Stimulated activated CD4-positive, alpha-beta T cell treated with anti-CD3 and anti-CD28 coated beads, Interleukin-1b, Interleukin-23, amount 100 ng/mL, for 24 hours (primary cell): ENCODE measurements around the gene DCLRE1C.
"Not testable (repeated sequence)": the region's sequence is repeated elsewhere in the genome, so short reads cannot be mapped to it uniquely, and the experiment has no call there.

Experiments used
- DNase-seq, 4 experiments: peaks; one replicate each; pipeline ENCODE4 v3.0.0-alpha.2; 2020; ENCODE audit warnings: low read depth in 4 of 4, low spot score in 1 of 4

DCLRE1C gene

GRCh38 chr10:14945108-14945507 is 8.8 kb downstream of the DCLRE1C start:
- no peak for DNase-seq

DNA sequence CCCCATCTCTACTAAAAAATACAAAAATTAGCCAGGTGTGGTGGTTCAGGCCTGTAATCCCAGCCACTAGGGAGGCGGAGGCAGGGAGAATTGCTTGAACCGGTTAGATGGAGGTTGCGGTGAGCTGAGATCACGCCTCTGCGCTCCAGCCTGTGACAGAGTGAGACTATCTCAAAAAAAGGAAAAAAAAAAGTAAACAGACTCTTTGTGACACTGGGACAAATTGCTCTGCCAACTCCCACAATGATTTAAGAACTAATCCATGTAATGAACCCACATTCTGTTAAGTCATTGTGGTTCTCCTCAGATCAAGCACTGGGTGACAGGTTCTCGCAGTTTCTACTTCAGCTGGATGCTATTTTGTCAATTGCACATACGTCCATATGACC is 11.0 kb downstream of the DCLRE1C start:
- DNase-seq = not testable (repeated sequence)

- DNase-seq = not testable (repeated sequence)
These were observed 11.5 kb downstream of the DCLRE1C start for GRCh38 chr10:14942147-14942949.

- DNase-seq = not testable (repeated sequence)
These were observed 14.9 kb downstream of the DCLRE1C start for GRCh38 chr10:14938971-14939370.

GRCh38 chr10:14936584-14936983 is 17.3 kb downstream of the DCLRE1C start:
- DNase-seq = no peak

DNA sequence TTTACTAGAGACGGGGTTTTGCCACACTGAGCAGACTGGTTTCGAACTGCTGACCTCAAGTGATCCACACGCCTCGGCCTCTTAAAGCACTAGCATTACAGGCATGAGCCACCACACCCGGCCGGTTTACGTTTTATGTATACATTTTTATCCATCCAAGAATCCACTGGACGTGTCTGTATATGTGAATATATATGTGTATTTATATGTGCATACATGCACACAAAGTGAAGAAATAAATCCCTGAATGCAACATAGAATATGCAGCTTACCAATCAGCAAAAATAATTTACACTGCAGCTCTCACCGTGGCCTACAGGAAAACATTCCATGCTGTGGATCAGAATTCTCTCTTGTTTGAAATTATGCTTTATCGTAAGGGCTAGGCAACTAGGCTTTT is 23.3 kb downstream of the DCLRE1C start:
- no peak for DNase-seq

DNA sequence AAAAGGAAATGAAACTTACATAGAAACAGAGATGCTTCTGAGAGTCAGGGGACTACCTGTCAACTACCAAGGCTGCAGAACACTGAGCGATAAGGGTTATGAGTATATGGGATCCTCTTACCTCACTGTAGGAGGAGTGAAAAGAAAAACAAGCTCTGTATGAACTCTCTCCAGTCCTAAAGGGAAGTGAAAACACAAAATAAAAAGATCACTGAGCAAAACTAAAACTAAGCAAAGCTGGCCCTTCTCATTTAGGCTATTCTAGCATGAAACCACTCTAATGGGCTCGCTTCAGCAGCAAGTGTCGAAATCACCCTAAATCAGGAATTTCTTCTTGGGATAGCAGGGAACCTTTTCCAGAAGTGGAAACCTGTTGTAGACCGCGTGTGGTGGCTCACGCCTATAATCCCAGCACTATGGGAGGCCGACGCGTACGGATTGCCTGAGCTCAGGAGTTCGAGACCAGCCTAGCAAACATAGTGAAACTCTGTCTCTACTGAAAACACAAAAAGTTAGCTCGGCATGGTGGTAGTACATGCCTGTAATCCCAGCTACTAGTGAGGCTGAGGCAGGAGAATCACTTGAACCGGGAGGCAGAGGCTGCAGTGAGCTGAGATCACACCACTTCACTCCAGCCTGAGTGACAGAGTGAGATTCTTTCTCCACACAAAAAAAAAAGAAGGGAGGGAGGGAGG is 27.0 kb downstream of the DCLRE1C start:
- no peak for DNase-seq

DNA sequence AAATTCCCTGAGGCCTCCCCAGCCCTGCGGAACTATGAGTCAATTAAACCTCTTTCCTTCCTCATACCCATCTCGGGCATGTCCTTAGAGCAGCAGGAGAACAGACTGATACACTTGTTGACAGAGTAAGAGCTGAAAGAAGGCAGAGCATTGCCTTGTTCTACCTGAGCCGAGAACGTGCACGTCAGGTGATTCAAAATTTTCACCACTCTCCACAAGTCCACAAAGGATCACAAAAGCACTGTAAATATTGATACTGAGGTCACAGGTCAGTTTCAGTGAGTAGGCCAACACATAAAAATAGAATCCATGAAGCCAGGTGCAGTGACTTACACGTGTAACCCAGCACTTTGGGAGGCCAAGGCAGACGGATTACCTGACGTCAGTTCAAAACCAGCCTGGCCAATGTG is 27.8 kb downstream of the DCLRE1C start:
- no peak for DNase-seq

DNA sequence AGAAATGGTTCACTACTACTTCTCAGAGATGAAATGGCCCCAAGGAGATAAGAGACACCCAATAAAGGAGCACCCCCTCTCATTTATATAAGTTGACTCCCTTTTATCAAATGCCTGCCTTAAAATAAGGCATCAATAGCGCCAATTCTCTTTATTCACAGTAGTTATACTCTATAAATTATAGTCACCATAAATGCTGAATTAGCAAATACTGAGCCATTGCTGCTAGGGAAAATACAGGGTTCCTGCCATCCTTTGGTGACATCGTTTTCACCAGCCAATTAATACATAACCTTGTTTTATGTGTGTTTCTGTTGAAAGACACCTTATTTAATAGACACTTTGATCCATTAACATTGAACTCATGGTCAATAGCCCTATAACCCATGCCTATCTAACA is 28.6 kb downstream of the DCLRE1C start:
- no peak for DNase-seq

DNA sequence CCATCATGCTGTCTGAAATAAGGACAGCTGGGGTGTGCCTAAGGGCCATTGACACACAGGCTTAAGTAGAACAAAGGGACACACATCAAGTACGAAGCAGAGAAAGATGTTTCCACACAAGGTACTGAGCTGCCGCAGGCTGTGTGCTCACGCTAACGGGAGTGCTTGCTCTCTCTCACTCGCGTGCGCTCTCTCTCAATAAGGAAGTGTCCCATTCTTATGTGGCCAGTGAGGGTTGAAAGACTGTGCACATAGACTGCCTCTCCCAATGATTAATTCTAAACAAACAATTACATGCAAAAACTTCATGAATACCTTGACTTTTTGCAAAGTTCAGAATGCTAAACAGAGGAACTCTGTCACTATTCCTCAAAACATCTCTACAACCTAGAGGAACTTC is 29.9 kb downstream of the DCLRE1C start:
- DNase-seq = no peak

DNA sequence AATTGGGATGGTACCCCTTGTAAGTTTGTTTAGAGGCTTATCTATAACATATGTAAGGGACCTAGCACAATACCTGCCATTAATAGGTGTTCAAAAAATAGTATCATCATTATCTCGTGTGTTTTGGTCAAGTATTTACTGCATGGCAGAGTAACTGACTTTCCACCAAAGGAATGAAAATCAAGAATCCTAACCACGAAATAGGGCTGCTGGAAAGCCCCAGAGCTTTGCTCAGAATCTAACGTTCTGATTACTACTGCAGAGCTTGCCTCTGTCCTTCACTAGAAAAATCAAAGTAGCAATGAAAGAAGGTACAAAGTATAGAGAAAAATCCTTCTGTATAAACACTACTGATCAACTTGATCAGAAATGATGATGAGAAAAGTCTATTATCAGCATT is 34.9 kb downstream of the DCLRE1C start:
- DNase-seq = no peak

- DNase-seq = no peak
These were observed 36.1 kb downstream of the DCLRE1C start for GRCh38 chr10:14917827-14918226.

- DNase-seq = no peak
These were observed 37.3 kb downstream of the DCLRE1C start for GRCh38 chr10:14916600-14916999.

GRCh38 chr10:14911801-14912200 is 42.1 kb downstream of the DCLRE1C start:
- no peak for DNase-seq

DNA sequence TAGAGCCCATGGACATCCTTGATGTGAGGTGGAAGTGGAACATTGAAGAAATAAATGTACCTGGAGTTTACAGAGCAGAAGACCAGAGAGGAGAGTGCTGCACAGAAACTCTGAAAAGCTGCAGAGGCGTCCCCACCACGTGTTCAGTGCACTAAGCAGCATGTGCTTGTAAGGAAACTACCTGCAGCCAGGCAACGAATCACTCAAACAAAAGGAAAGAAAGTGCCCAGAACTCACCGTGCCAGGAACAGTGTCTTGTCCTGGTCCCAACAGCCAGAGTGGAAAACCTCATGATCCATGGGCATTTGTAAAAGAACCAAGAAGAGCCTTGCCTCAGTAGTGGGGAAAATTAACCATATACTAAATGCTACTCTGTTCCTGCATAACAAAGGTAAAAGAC is 42.9 kb downstream of the DCLRE1C start:
- DNase-seq = no peak

- DNase-seq = no peak
These were observed 44.8 kb downstream of the DCLRE1C start for GRCh38 chr10:14909101-14909500.

GRCh38 chr10:14907591-14907990 is 46.3 kb downstream of the DCLRE1C start:
- not testable (repeated sequence) for DNase-seq

GRCh38 chr10:14906765-14907164 is 47.1 kb downstream of the DCLRE1C start:
- DNase-seq = no peak

DNA sequence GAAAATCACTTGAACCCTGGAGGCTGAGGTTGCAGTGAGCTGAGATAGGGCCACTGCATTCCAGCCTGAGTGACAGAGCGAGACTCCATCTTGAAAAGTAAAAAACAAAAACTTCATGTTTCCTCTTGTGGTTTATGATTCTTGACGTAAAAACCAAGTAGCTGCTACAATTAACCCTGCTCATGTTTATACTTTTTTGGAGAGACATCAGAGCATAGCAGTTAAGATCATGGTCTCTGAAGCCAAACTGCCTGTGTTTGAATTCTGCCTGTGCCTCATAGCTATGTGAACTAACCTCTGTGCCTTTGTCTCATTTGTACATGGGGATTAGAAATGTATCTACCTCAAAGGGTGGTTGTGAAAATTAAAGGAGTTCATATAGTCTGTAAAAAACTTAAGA is 48.0 kb downstream of the DCLRE1C start:
- DNase-seq = no peak

GRCh38 chr10:14904864-14905263 is 49.0 kb downstream of the DCLRE1C start:
- DNase-seq = no peak

GRCh38 chr10:14904316-14904732 is 49.6 kb downstream of the DCLRE1C start:
- peak in 1 of 4 experiments; percentile 2 for DNase-seq

GRCh38 chr10:14891151-14891550 is 62.7 kb downstream of the DCLRE1C start:
- DNase-seq = no peak

- no peak for DNase-seq
These were observed 64.6 kb downstream of the DCLRE1C start for GRCh38 chr10:14889318-14889717.
